GM23338 (cell line): Measurements from ENCODE around the gene DSCAML1. TPM values are rescaled to one million over a fixed set of nuclear protein-coding genes. Genes with fewer than 3 reads are reported as not detected.

Source experiments
- ATAC-seq: fragments of 200-7000 bp; cut with Tn5 transposase; 3 replicates; pipeline ENCODE4 v1.9.1; 2020
- DNase-seq: peaks from one replicate; pipeline ENCODE4 v3.0.0-alpha.2; 2015; ENCODE audit warnings: low spot score
- H2AFZ ChIP-seq: fragments of 200-600 bp; sonication (generic); 2 replicates; pipeline ENCODE4 v1.8.0; 2016; ENCODE audit warnings: antibody characterized with exemption, mild to moderate bottlenecking, moderate library complexity
- H3F3A ChIP-seq: fragments of 200-600 bp; sonication (generic); replicated peaks from 2 replicates; pipeline ENCODE4 v1.8.0; 2017; ENCODE audit warnings: antibody characterized with exemption, mixed run types, low read depth
- H3K27ac ChIP-seq: fragments of 200-600 bp; sonication (generic); 2 replicates; pipeline ENCODE4 v1.6.1; 2016; ENCODE audit warnings: low read depth
- H3K27me3 ChIP-seq: fragments of 200-600 bp; sonication (generic); 2 replicates; pipeline ENCODE4 v1.8.0; 2016; ENCODE audit warnings: mild to moderate bottlenecking, mixed run types, moderate library complexity; ENCODE audit not compliant: insufficient read depth
- H3K36me3 ChIP-seq: fragments of 200-600 bp; sonication (generic); 2 replicates; pipeline ENCODE4 v1.8.0; 2016; ENCODE audit warnings: mild to moderate bottlenecking; ENCODE audit not compliant: insufficient read depth
- H3K4me1 ChIP-seq: fragments of 200-600 bp; sonication (generic); 2 replicates; pipeline ENCODE4 v1.8.0; 2016; ENCODE audit warnings: mild to moderate bottlenecking, moderate library complexity; ENCODE audit not compliant: insufficient read depth
- H3K4me2 ChIP-seq: fragments of 200-600 bp; sonication (generic); 2 replicates; pipeline ENCODE4 v1.7.1; 2017; ENCODE audit warnings: mixed run types
- H3K4me3 ChIP-seq: fragments of 200-600 bp; sonication (generic); 2 replicates; pipeline ENCODE4 v1.6.1; 2016; ENCODE audit warnings: mixed run types
- H3K79me2 ChIP-seq: fragments of 200-600 bp; sonication (generic); replicated peaks from 2 replicates; pipeline ENCODE4 v1.8.0; 2017; ENCODE audit warnings: mild to moderate bottlenecking; ENCODE audit not compliant: insufficient read depth
- H3K9me2 ChIP-seq: fragments of 200-600 bp; sonication (generic); 2 replicates; pipeline ENCODE4 v1.8.0; 2017; ENCODE audit not compliant: insufficient read depth
- H4K20me1 ChIP-seq: fragments of 200-600 bp; sonication (generic); replicated peaks from 2 replicates; pipeline ENCODE4 v1.8.0; 2017; ENCODE audit warnings: mild to moderate bottlenecking; ENCODE audit not compliant: insufficient read depth
- H3K27ac Mint-ChIP-seq: 2 replicates; pipeline ENCODE4 v1.8.0; 2020; ENCODE audit warnings: inconsistent platforms, mild to moderate bottlenecking, moderate library complexity, mixed read lengths
- H3K27me3 Mint-ChIP-seq: 3 replicates; pipeline ENCODE4 v1.8.0; 2022; ENCODE audit warnings: low read depth, mild to moderate bottlenecking, moderate library complexity, mixed read lengths, inconsistent platforms; ENCODE audit not compliant: insufficient read depth, poor library complexity
- H3K36me3 Mint-ChIP-seq: 3 replicates; pipeline ENCODE4 v1.8.0; 2021; ENCODE audit warnings: low read depth, mild to moderate bottlenecking, inconsistent platforms, moderate library complexity, mixed read lengths
- H3K4me1 Mint-ChIP-seq: 3 replicates; pipeline ENCODE4 v1.8.0; 2020; ENCODE audit warnings: mild to moderate bottlenecking, inconsistent platforms, mixed read lengths
- H3K4me3 Mint-ChIP-seq: 3 replicates; pipeline ENCODE4 v1.8.0; 2021; ENCODE audit warnings: moderate library complexity, mild to moderate bottlenecking, inconsistent platforms, mixed read lengths
- H3K9me3 Mint-ChIP-seq: 3 replicates; pipeline ENCODE4 v1.8.0; 2020; ENCODE audit warnings: moderate library complexity, mild to moderate bottlenecking, inconsistent platforms, mixed read lengths
- CREB1 ChIP-seq: fragments of 250-450 bp; sonication (Bioruptor Pico); IDR thresholded peaks from 2 replicates; pipeline ENCODE4 v1.5.0; 2020; ENCODE audit warnings: low read depth, mild to moderate bottlenecking, moderate library complexity
- ETS1 ChIP-seq: IDR thresholded peaks from 2 replicates; pipeline ENCODE4 v1.6.1; 2016; ENCODE audit warnings: antibody characterized with exemption
- EZH2 ChIP-seq: fragments of 200-600 bp; sonication (generic); IDR thresholded peaks from one replicate; pipeline ENCODE4 v1.8.0; 2017; ENCODE audit warnings: antibody characterized with exemption, mild to moderate bottlenecking, low read depth; ENCODE audit not compliant: unreplicated experiment
- EZH2phosphoT487 ChIP-seq: fragments of 200-600 bp; sonication (generic); IDR thresholded peaks from one replicate; pipeline ENCODE4 v1.8.1; 2018; ENCODE audit warnings: antibody characterized with exemption; ENCODE audit not compliant: unreplicated experiment
- JUNB ChIP-seq: IDR thresholded peaks from one replicate; pipeline ENCODE4 v1.6.1; 2016; ENCODE audit warnings: antibody characterized with exemption; ENCODE audit not compliant: unreplicated experiment
- NANOG ChIP-seq: IDR thresholded peaks from 2 replicates; pipeline ENCODE4 v1.6.1; 2016; ENCODE audit warnings: antibody characterized with exemption, borderline replicate concordance
- POLR2AphosphoS5 ChIP-seq: IDR thresholded peaks from 2 replicates; pipeline ENCODE4 v1.6.1; 2016; ENCODE audit warnings: antibody characterized with exemption, low read depth
- STAT1 ChIP-seq: IDR thresholded peaks from one replicate; pipeline ENCODE4 v1.6.1; 2016; ENCODE audit warnings: antibody characterized with exemption; ENCODE audit not compliant: unreplicated experiment
- ZNF114 ChIP-seq: fragments of 250-450 bp; sonication (Bioruptor Pico); IDR thresholded peaks from 2 replicates; pipeline ENCODE4 v1.5.0; 2020; ENCODE audit warnings: mild to moderate bottlenecking, moderate library complexity
- ZNF331 ChIP-seq: fragments of 250-450 bp; sonication (Bioruptor Pico); IDR thresholded peaks from 2 replicates; pipeline ENCODE4 v1.5.0; 2020; ENCODE audit warnings: low read depth, mild to moderate bottlenecking, moderate library complexity
- polyA plus RNA-seq: library from polyadenylated mRNA; unstranded; fragments of >200 nt; fragmentation: Nextera tagmentation; extraction: Ambion mirVana; gene quantifications from 2 replicates; pipeline ENCODE4 v1.2.1, GENCODE V29; 2016
- total RNA-seq: library from RNA; depleted of rRNA; stranded (reverse); fragments of >200 nt; shearing (Covaris generic); gene quantifications from 2 replicates; pipeline ENCODE4 v1.2.3, GENCODE V29; 2014
- TF ChIP-seq, protein P1 (sequence below), 2 experiments: fragments of 200-600 bp in 1 of 2; sonication (generic) in 1 of 2; conservative IDR thresholded peaks; 2 replicates each; pipeline versions ENCODE4 v1.5.1 to v1.6.1; 2016 to 2017; ENCODE audit warnings: antibody characterized with exemption in 2 of 2, low read depth in 2 of 2, mild to moderate bottlenecking in 2 of 2, moderate library complexity in 1 of 2
- TF ChIP-seq, protein P2 (sequence below): fragments of 250-450 bp; sonication (Bioruptor Pico); IDR thresholded peaks from 2 replicates; pipeline ENCODE4 v1.5.0; 2020; ENCODE audit warnings: mild to moderate bottlenecking, moderate library complexity
- TF ChIP-seq, protein P3 (sequence below): IDR thresholded peaks from one replicate; pipeline ENCODE4 v1.6.1; 2018; ENCODE audit warnings: antibody characterized with exemption; ENCODE audit not compliant: unreplicated experiment

DSCAML1 gene
- total and polyA plus RNA-seq, 2 experiments from 2014 or later, result 0.17 TPM; not detected in 1

DNA sequence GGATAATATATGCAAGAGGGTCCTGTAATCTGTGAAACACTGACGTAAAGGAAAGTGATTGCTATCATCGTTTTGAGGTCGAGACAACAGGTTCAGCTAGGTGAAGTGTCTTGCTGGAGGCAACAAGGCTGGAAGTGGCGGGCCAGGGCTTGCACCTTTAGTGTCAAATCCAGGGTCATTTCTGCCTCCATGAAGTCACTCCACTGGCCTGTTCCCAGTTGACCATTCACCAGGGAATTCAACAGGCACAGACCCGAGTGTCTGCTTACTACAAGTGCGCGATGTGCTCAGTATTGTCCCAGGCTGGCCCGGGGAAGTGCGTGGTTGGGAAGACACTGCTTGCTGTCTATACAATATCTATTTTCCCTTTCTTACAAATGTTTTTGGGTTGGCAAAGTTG lies 244.4 kb downstream of the DSCAML1 start:
- Histone ChIP-seq H3K79me2 (no peaks in the 10 kb centered on the region), H3K27me3 (no peaks in the 10 kb centered on the region), H2AFZ (no peak overlapping the region), H3K4me2 (no peak overlapping the region), H3K4me1 (peaks cover 2% of the 10 kb centered on the region), H3K36me3 (no peaks in the 10 kb centered on the region), H3F3A (no peaks in the 10 kb centered on the region), H3K27ac (no peak overlapping the region), H3K4me3 (no peak overlapping the region), H3K9me2 (no peaks in the 10 kb centered on the region), H4K20me1 (no peaks in the 10 kb centered on the region)
- H3K27me3 Mint-ChIP-seq, result peaks cover 15% of the 10 kb centered on the region
- H3K36me3 Mint-ChIP-seq, result no peaks in the 10 kb centered on the region
- no peak overlapping the region for H3K27ac Mint-ChIP-seq
- no peaks in the 10 kb centered on the region for H3K9me3 Mint-ChIP-seq
- TF ChIP-seq NANOG (no peak), POLR2AphosphoS5 (no peak), CREB1 (CRISPR knock-in tag) (no peak), JUNB (no peak), ZNF331 (CRISPR knock-in tag) (no peak), ZNF114 (CRISPR knock-in tag) (no peak), EZH2 (no peak), ETS1 (no peak), EZH2phosphoT487 (no peak), STAT1 (no peak)
- TF ChIP-seq, protein P1, sequence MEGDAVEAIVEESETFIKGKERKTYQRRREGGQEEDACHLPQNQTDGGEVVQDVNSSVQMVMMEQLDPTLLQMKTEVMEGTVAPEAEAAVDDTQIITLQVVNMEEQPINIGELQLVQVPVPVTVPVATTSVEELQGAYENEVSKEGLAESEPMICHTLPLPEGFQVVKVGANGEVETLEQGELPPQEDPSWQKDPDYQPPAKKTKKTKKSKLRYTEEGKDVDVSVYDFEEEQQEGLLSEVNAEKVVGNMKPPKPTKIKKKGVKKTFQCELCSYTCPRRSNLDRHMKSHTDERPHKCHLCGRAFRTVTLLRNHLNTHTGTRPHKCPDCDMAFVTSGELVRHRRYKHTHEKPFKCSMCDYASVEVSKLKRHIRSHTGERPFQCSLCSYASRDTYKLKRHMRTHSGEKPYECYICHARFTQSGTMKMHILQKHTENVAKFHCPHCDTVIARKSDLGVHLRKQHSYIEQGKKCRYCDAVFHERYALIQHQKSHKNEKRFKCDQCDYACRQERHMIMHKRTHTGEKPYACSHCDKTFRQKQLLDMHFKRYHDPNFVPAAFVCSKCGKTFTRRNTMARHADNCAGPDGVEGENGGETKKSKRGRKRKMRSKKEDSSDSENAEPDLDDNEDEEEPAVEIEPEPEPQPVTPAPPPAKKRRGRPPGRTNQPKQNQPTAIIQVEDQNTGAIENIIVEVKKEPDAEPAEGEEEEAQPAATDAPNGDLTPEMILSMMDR (conservative IDR thresholded peaks at IDR 0.05; ENCODE audit: low read depth in 2 of 2), result no peak
- TF ChIP-seq, protein P2, sequence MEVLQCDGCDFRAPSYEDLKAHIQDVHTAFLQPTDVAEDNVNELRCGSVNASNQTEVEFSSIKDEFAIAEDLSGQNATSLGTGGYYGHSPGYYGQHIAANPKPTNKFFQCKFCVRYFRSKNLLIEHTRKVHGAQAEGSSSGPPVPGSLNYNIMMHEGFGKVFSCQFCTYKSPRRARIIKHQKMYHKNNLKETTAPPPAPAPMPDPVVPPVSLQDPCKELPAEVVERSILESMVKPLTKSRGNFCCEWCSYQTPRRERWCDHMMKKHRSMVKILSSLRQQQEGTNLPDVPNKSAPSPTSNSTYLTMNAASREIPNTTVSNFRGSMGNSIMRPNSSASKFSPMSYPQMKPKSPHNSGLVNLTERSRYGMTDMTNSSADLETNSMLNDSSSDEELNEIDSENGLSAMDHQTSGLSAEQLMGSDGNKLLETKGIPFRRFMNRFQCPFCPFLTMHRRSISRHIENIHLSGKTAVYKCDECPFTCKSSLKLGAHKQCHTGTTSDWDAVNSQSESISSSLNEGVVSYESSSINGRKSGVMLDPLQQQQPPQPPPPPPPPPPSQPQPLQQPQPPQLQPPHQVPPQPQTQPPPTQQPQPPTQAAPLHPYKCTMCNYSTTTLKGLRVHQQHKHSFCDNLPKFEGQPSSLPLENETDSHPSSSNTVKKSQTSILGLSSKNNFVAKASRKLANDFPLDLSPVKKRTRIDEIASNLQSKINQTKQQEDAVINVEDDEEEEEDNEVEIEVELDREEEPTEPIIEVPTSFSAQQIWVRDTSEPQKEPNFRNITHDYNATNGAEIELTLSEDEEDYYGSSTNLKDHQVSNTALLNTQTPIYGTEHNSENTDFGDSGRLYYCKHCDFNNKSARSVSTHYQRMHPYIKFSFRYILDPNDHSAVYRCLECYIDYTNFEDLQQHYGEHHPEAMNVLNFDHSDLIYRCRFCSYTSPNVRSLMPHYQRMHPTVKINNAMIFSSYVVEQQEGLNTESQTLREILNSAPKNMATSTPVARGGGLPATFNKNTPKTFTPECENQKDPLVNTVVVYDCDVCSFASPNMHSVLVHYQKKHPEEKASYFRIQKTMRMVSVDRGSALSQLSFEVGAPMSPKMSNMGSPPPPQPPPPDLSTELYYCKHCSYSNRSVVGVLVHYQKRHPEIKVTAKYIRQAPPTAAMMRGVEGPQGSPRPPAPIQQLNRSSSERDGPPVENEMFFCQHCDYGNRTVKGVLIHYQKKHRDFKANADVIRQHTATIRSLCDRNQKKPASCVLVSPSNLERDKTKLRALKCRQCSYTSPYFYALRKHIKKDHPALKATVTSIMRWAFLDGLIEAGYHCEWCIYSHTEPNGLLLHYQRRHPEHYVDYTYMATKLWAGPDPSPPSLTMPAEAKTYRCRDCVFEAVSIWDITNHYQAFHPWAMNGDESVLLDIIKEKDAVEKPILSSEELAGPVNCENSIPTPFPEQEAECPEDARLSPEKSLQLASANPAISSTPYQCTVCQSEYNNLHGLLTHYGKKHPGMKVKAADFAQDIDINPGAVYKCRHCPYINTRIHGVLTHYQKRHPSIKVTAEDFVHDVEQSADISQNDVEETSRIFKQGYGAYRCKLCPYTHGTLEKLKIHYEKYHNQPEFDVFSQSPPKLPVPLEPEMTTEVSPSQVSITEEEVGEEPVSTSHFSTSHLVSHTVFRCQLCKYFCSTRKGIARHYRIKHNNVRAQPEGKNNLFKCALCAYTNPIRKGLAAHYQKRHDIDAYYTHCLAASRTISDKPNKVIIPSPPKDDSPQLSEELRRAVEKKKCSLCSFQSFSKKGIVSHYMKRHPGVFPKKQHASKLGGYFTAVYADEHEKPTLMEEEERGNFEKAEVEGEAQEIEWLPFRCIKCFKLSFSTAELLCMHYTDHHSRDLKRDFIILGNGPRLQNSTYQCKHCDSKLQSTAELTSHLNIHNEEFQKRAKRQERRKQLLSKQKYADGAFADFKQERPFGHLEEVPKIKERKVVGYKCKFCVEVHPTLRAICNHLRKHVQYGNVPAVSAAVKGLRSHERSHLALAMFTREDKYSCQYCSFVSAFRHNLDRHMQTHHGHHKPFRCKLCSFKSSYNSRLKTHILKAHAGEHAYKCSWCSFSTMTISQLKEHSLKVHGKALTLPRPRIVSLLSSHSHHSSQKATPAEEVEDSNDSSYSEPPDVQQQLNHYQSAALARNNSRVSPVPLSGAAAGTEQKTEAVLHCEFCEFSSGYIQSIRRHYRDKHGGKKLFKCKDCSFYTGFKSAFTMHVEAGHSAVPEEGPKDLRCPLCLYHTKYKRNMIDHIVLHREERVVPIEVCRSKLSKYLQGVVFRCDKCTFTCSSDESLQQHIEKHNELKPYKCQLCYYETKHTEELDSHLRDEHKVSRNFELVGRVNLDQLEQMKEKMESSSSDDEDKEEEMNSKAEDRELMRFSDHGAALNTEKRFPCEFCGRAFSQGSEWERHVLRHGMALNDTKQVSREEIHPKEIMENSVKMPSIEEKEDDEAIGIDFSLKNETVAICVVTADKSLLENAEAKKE (CRISPR knock-in tag), result no peak
- TF ChIP-seq, protein P3, sequence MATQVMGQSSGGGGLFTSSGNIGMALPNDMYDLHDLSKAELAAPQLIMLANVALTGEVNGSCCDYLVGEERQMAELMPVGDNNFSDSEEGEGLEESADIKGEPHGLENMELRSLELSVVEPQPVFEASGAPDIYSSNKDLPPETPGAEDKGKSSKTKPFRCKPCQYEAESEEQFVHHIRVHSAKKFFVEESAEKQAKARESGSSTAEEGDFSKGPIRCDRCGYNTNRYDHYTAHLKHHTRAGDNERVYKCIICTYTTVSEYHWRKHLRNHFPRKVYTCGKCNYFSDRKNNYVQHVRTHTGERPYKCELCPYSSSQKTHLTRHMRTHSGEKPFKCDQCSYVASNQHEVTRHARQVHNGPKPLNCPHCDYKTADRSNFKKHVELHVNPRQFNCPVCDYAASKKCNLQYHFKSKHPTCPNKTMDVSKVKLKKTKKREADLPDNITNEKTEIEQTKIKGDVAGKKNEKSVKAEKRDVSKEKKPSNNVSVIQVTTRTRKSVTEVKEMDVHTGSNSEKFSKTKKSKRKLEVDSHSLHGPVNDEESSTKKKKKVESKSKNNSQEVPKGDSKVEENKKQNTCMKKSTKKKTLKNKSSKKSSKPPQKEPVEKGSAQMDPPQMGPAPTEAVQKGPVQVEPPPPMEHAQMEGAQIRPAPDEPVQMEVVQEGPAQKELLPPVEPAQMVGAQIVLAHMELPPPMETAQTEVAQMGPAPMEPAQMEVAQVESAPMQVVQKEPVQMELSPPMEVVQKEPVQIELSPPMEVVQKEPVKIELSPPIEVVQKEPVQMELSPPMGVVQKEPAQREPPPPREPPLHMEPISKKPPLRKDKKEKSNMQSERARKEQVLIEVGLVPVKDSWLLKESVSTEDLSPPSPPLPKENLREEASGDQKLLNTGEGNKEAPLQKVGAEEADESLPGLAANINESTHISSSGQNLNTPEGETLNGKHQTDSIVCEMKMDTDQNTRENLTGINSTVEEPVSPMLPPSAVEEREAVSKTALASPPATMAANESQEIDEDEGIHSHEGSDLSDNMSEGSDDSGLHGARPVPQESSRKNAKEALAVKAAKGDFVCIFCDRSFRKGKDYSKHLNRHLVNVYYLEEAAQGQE, result no peak
- DNase-seq (no peak), ATAC-seq (no peak)
- peaks cover 12% of the 10 kb centered on the region for H3K4me1 Mint-ChIP-seq
- H3K4me3 Mint-ChIP-seq, result no peak overlapping the region
